LNCaP clone FGC (cell line): ENCODE measurements around the gene CCNB3.

Experiments used
- DNase-seq: peaks from one replicate; pipeline ENCODE4 v3.0.0-alpha.2; 2011; ENCODE audit warnings: low read depth
- H3K4me3 ChIP-seq: 2 replicates; pipeline ENCODE4 v1.5.1; 2011; ENCODE audit warnings: mild to moderate bottlenecking, low read depth, low read length, control low read depth
- CTCF ChIP-seq: IDR thresholded peaks from 2 replicates; pipeline ENCODE4 v1.5.1; 2012; ENCODE audit warnings: mild to moderate bottlenecking; ENCODE audit not compliant: control insufficient read depth, insufficient read depth; ENCODE audit errors: extremely low read depth

CCNB3 gene

GRCh38 chrX:50333308-50333707 lies 128.7 kb downstream of the CCNB3 start:
- H3K4me3 ChIP-seq, result no peak overlapping the region
- DNase-seq, result no peak
- no peak for TF ChIP-seq CTCF

GRCh38 chrX:50343917-50344316 lies 139.4 kb downstream of the CCNB3 start:
- TF ChIP-seq CTCF, result no peak
- no peak for DNase-seq
- no peak overlapping the region for H3K4me3 ChIP-seq

- no peak for TF ChIP-seq CTCF
- H3K4me3 ChIP-seq, result no peak overlapping the region
- DNase-seq, result no peak
Measured at GRCh38 chrX:50372966-50373365, 168.4 kb downstream of the CCNB3 start.

GRCh38 chrX:50375481-50376267 lies 171.1 kb downstream of the CCNB3 start:
- no peak overlapping the region for H3K4me3 ChIP-seq
- no peak for DNase-seq
- no peak for TF ChIP-seq CTCF

- H3K4me3 ChIP-seq, result no peak overlapping the region
- no peak for TF ChIP-seq CTCF
- no peak for DNase-seq
Measured at GRCh38 chrX:50381729-50382415, 177.3 kb downstream of the CCNB3 start.

- no peak overlapping the region for H3K4me3 ChIP-seq
- no peak for DNase-seq
- TF ChIP-seq CTCF, result no peak
Measured at GRCh38 chrX:50386520-50386919, 182.0 kb downstream of the CCNB3 start.
